Globus pallidus (tissue), 1 donor: ENCODE data around the gene INF2.

ENCODE experiments used
- DNase-seq: peaks from one replicate; pipeline ENCODE4 v3.0.0-alpha.2; 2015; ENCODE audit warnings: low spot score

The INF2 gene

DNA sequence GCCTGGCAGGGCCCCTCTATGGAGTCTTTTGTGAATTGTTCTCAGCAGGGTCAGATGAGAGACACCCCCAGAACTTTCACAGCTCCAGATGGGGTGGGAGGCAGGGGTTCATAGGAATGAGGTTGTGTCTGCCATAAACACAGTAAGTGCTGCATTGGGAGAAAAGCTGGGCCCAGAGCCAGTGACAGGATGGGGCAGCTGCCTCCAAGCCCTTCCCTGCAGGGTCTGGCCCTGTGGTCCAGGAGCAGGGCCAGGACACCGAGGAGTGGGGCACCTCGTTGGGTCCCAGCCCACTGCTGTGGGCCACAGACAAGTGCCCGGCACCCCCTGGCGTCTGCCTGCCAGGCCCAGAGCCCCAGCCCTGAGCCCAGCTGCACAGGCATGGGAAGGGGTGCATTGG lies 13.3 kb downstream of the INF2 start:
- peak; percentile 82 for DNase-seq

DNA sequence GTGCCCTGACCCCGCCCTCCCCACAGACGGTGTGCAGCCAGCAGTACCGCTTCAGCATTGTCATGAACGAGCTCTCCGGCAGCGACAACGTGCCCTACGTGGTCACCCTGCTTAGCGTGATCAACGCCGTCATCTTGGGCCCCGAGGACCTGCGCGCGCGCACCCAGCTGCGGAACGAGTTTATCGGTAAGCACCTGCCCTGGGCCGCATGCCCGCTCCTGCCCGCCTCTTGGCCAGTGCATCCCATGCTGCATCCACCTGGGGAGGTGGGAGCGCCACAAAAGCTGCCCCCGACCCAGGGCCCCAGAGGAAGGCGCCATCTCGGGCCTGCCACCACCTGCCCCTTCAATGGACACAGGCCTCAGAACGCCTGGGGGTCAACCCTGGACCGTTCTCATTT lies 13.9 kb downstream of the INF2 start:
- no peak for DNase-seq

DNA sequence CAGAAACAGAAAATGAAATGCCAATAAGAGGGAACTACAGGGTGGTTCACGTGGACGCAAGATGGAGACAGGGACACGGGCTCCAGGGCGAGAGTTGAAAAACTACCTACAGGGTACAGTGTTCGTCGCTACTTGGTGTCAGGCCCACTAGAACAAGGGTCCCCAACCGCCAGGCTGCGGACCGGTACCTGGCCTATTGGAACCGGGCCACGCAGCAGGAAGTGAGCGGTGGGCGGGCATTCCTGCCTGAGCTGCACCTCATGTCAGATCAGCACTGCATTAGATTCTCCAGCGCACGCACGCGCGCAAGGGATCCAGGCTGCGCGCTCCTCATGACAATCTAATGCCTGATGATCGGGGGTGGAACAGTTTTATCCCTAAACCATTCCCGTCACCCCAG lies 14.8 kb downstream of the INF2 start:
- DNase-seq = no peak

DNA sequence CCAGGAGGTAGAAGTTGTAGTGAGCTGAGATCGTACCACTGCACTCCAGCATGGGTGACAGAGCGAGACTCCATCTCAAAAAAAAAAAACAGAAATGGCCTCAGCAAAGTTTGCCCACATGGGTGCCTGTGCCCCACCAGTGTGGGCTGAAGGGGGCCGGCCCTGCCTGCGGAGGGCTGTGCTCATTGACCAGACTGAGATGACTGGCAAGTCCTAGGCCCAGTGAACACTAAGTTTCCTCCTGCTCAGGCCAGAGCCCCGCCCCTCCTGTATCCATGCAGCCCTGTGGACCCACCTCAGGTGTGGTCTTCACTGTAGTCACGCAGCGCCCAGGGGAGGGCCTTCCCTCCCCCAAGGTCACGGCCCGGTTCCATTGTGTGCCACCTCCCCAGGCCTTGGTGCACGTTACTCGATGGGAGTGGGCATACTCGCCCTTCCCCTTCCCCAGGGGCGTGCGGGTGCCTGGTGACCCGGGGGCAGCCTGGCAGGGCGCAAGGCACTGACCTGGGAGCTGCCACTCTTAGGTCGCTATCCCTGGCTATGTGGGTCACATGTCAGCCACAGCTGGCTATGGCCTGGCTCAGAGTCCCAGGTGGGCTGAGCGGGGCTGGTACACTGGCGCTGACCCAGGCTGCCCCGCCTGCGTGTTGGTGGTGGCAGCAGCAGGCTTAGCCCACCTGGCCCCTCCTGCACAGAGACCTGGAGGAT lies 16.1 kb downstream of the INF2 start:
- no peak for DNase-seq

DNA sequence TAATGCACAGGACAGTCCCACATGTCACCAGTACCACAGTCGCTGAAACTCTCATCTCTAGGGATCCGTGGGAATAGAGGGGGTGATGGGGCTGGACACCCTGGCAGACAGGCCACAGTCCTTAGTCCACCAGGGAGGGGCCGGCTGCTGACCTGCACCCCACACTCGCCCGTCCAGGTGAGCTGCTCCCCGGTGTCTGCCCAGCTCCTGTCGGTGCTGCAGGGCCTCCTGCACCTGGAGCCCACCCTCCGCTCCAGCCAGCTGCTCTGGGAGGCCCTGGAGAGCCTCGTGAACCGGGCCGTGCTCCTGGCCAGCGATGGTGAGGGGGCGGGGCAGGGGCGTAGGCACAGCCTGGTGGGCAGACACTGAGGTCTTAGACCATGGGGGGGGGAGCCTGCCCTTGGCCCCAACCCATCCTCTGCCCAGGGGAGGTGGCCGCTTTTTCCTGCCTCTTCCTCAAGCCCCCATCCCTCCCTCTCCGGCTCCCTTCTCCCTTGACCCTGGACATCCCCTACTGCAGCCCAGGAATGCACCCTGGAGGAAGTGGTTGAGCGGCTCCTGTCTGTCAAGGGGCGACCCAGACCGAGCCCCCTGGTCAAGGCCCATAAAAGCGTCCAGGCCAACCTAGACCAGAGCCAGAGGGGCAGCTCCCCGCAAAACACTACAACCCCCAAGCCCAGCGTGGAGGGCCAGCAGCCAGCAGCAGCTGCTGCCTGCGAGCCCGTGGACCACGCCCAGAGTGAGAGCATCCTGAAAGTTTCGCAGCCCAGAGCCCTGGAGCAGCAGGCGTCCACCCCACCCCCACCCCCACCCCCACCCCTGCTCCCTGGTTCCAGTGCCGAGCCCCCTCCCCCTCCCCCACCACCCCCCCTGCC lies 17.6 kb downstream of the INF2 start:
- DNase-seq = no peak

DNA sequence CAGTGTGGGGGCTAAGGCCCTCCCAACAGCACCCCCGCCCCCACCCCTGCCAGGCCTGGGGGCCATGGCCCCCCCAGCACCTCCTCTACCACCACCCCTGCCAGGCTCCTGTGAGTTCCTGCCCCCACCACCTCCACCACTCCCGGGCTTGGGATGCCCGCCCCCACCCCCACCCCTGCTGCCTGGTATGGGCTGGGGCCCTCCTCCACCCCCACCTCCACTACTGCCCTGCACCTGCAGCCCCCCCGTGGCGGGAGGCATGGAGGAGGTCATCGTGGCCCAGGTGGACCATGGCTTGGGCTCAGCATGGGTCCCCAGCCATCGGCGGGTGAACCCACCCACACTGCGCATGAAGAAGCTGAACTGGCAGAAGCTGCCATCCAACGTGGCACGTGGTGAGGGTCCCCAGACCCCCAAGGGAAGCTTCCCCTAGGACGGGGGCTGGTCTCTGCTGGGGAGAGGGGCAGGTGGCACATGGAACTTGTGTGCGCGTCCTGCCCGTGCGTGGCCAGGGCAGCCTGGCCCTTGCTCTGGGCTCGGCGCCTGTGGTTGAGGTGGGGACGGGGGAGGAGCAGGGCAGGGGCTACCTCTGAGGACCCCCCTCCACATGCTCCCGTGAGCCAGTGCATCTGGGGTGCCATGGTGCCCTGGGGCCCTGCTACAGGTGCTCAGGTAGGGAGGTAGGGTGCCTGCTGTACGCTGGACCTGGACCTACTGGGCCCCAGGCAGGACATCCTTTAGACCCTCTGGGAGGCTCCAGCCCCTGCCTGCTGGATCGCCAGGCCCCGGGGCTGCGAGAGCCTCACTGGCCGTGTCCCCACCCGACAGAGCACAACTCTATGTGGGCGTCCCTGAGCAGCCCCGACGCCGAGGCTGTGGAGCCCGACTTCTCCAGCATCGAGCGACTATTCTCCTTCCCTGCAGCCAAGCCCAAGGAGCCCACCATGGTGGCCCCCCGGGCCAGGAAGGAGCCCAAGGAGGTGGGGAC lies 18.5 kb downstream of the INF2 start:
- DNase-seq = no peak

DNA sequence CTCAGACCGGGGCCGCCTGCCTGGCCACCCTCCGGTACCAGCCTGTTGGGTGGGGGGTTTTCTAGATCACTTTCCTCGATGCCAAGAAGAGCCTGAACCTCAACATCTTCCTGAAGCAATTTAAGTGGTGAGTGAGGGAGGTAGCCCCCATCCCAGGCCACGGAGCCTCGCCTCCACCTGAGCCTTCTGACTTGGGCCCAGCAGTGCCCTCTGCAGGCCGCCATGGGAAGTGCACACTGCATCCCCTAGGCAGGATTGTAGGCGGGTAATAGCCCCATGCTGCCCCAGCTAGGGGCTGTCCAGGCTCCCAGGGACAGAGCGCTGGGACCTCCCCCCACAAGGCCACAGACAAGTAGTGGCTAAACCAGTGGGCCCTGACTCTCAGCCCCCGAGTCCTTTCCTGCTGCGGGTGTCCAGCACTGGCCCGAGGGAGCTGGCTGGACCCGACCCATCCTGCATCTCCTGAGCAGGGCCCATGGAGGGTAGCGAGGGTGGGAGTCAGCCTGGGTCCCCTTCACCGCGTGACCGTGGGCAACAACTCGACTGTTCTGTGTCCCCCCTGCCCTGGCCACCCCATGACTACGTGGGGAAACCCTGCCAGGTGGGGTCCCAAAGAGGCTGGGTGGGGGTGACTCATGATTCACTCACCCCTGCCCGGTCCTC lies 19.3 kb downstream of the INF2 start:
- DNase-seq = no peak

DNA sequence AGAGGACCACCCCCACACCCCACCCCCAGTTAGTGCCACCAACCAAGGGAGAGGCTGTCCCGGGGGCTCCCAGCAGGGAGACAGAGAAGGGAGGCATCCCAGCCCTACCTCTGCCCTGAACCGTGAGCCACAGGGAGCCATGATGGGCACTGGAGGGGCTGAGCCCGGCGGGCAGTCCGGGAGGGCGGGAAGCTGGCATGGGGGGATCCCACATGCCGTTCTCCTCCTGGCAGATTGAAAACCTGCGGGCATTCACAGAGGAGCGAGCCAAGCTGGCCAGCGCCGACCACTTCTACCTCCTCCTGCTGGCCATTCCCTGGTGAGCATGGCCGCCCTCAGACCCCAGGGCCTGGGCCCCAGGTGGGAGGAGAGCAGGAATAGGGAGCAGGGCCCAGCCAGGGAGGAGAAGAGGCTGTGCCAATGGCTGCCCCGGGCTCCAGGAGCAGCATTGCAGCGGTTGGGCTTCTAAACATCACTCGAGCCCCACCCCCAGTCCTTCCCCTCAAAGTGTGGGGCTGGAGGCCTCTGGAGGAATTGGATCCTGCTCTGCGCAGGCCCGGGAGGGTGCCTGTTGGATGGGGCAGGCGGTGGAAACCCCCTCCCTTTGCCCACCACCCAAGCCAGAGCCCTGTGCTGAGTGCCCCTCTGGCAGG lies 20.1 kb downstream of the INF2 start:
- DNase-seq = no peak

DNA sequence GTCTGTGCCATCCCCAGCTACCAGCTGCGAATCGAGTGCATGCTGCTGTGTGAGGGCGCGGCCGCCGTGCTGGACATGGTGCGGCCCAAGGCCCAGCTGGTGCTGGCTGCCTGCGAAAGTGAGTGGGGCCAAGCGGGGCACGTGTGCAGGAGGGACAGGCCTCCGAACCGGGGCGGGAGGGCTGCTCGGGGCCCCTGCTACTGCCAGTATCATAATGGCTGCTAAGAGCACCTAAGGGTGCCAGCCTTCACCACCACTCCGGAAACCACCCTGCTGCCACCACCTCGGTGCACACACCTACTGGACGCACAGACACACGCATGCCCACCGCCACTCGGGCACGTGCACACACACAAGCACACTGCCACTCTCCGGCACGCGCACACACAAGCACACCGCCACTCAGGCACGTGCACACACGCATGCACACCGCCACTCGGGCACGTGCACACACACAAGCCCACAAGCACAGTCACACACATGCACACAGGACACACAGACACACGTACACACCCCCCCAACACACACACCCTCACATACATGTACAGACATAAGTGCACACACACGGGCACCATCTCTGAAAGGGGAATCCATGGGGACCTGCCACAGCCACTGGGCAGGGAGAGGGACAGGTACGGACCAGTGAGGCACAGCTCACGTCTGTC lies 20.8 kb downstream of the INF2 start:
- no peak for DNase-seq

DNA sequence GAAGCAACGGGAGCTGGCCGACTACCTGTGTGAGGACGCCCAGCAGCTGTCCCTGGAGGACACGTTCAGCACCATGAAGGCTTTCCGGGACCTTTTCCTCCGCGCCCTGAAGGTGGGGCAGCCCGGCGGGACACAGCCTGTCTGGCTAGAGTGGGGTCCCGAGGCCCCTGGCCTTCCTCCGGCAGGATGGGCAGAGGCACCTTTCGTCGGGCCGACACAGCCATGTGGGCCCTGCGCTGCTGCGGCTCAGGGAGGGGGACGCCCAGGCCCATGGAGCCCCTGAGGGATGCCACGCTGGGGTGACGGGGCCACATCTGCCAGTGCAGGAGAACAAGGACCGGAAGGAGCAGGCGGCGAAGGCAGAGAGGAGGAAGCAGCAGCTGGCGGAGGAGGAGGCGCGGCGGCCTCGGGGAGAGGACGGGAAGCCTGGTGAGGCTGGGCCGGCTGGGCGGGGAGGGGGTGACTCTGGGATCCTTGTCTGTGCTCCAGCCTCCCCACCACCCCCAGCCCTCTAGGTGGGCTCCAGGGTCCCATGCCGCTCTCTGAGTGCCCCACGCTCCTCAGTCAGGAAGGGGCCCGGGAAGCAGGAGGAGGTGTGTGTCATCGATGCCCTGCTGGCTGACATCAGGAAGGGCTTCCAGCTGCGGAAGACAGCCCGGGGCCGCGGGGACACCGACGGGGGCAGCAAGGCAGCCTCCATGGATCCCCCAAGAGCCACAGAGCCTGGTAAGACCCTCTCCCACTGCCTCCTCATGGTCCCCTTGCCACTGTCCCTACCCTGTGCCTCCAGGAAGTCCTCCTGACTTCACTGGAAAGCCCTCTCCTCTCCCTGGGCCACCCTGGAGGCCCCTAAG lies 23.7 kb downstream of the INF2 start:
- DNase-seq = no peak

DNA sequence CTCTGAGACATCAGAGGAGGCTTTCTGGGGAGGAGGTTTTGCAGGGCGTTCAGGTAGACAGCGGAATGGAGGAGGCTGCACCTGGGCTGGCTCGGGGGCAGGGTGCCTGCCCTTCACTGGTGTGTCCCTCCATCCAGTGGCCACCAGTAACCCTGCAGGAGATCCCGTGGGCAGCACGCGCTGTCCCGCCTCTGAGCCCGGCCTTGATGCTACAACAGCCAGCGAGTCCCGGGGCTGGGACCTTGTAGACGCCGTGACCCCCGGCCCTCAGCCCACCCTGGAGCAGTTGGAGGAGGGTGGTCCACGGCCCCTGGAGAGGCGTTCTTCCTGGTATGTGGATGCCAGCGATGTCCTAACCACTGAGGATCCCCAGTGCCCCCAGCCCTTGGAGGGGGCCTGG lies 24.6 kb downstream of the INF2 start:
- DNase-seq = no peak

DNA sequence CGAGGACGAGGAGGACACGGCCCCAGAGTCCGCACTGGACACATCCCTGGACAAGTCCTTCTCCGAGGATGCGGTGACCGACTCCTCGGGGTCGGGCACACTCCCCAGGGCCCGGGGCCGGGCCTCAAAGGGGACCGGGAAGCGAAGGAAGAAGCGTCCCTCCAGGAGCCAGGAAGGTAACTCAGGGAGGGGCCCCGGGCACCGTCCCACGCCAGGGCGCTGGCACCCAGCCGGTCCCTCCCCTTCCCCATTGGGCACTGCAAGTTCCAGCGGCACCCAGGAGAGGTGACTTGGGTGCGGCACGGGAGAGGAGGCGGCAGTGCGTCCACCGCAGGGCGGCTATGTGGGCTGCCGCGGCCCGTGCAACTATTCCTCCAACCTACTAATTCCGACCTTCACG lies 25.3 kb downstream of the INF2 start:
- no peak for DNase-seq

DNA sequence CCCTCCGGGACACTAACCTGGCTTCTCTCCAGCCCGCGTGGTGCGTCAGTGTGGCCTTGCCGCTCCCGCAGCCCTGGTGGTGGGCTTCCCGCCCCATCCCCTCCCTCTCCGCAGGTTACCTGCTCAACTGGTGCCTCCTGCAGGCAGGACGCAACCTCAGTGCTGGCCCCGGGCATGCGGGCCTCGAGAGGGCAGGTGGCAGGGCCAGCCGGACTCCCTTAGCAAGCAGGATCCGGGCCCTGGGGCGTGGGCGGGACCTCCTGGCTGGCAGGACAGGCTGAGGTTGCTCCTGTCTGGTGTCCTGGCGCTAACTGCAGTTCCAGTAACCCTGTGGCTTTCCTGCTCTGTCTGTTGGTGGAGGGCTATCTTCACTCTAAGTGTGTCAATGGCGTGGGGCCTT lies 26.0 kb downstream of the INF2 start:
- DNase-seq = no peak

DNA sequence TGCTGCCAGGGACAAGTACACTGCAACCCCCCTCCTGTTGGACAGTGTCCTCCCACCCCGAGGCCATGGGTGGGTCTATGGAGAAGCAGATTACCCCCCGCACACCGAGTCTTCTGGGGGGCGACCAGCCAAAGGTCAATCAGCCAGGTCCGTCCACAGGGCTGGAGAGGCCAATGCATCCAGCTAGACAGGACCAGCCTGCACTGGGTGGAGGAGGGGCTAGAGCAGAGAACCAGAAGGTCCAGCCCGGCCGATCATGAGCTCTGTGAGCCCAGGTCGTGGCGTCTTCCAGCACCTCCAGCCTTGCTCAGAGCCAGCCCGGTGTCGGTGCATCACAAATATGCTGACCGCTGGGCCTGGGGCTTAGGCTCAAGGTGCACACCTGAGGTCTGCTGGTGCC lies 26.5 kb downstream of the INF2 start:
- no peak for DNase-seq

DNA sequence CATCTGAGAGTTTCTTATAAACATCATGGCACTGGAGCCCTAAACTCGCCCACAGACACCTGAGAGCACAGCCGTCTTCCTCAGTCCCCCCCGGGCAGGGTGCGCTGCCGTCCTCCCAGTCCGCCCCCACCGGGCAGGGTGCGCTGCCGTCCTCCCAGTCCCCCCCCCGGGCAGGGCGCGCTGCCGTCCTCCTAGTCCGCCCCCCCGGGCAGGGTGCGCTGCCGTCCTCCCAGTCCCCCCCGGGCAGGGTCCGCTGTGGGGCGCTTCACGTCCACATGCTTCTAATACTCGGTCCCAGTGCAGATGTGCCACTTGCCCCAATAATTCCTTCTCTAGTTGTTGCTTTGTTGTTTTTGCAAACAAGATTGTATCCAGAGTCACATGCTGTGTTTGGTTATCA lies 27.7 kb downstream of the INF2 start:
- DNase-seq = no peak

DNA sequence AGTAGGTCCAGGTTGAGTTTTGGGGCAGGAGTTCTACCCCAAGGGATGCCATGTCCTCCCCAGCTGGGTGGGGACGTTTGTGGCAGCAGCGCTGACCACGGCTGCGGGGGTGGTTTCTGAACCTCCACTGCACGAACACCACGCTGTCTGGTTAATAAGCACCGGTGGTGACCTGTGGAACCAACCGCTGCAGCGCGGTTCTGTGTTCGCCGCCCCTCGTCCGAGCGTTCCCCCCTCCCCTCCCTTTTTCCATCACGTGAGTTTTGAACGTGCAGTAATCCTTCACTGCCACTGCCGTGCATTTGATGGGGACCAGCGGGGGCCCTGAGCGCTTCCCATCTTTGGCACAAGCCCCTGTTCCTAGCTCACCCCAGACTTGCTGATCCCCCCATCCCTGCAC lies 28.2 kb downstream of the INF2 start:
- no peak for DNase-seq

DNA sequence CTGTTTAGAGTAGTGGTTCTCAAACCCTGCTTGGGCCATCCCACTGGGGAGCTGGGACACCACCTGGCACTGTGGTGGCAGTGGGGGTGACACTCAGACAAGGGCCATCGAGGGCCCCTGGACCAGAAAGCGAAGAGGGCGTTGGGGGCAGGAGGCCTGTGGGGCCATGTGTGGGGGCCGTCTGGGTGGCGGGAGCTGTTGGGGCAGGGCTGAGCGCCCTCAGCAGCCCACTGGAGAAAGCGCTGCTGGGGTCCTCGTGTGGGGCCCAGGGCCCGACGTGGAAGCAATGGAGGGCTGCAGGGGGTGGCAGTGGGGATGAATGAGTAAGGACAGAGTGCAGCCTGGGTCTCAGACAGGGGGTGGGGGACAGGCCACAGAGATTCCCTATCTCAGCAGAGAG lies 28.7 kb downstream of the INF2 start:
- no peak for DNase-seq

DNA sequence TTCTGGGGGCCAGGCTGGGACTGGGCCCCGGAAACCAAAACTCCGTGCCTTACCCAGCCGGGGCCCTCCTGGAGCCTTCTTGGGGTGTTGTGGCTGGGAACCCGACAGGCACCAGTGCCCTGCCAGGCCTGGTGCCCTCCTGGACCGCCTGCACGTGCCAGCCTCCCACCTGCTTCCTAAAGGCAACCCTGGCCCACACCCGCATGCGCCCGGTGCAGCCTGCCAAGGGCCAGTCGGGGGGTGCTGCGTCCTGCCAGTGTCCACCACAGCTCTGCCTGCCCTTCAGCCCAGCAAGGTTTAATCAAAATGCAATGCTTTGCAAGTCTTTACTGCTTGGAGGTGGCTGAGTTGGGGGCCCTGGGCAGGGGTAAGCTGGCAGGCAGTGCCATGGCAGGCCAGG lies 29.5 kb downstream of the INF2 start:
- no peak for DNase-seq

DNA sequence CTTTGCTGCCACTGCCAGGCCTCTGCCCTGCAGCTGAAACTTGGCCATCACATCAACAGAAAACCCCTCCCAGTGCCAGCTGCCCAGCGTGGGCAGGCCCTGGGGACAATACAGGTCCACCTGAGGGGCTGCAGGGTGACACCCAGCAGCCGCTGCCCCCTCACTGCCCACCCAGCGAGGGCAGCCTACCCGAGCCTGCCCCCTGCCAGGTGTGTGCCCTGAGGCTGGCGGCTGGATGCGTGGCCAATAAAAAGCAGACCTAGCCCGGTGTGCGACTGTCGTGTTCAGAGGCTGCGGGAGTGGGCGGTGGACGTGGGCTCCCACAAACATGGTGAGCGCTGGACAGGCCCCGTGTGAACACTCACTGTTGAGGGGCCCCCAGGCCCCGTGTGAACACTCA lies 29.9 kb downstream of the INF2 start:
- no peak for DNase-seq
